Measurements from ENCODE around the gene TUT1. TPM values are rescaled to one million over a fixed set of nuclear protein-coding genes. Genes with fewer than 3 reads are reported as not detected.
A peak's percentile ranks its signal among the peaks of the same experiment; 100 is the strongest.

Gene TUT1
- total RNA-seq, 3 donors from 2014 or later (not counting 1 experiment from before 2014, with no cell fraction given), result 20.0 to 28.9 (median 26.2) TPM

GRCh38 chr11:62605467-62605866, 14.1 kb upstream of the TUT1 start:
- Histone ChIP-seq H3K36me3 (ENCODE audit: control insufficient read depth, insufficient read depth, low read length) (peaks cover 37% of the 10 kb centered on the region), H3K4me1 (ENCODE audit: control insufficient read depth, insufficient read depth, low read length) (peaks cover 22% of the 10 kb centered on the region), H3K9me3 (ENCODE audit: control insufficient read depth, insufficient read depth, low read length) (no peaks in the 10 kb centered on the region), H3K27ac (ENCODE audit: low read length) (no peak overlapping the region), H3K27me3 (ENCODE audit: control insufficient read depth, insufficient read depth, low read length) (no peaks in the 10 kb centered on the region), H3K4me3 (ENCODE audit: low read length) (no peak overlapping the region)
- no peak overlapping the region for H3K4me3 Mint-ChIP-seq
- ATAC-seq, result no peak
- DNase-seq, result no peak
- intact Hi-C loops (cut with micrococcal nuclease), result no loop called here
- no peaks in the 10 kb centered on the region for H3K9me3 Mint-ChIP-seq
- peak overlapping the region in 1 of 2 donors; percentile 53 for H3K27ac Mint-ChIP-seq
- no peaks in the 10 kb centered on the region for H3K36me3 Mint-ChIP-seq
- 96% methylated on average over 6 of the region's 6 CpGs for WGBS (ENCODE audit: insufficient coverage)
- H3K4me1 Mint-ChIP-seq, result peaks cover 24 to 47% of the 10 kb centered on the region in 2 donors
- H3K27me3 Mint-ChIP-seq (ENCODE audit: low read depth in 2 of 2), result no peaks in the 10 kb centered on the region
- TF ChIP-seq CTCF (IDR thresholded peaks at IDR 0.05), result no peak

GRCh38 chr11:62604460-62605120, 13.3 kb upstream of the TUT1 start:
- no peak for TF ChIP-seq CTCF (IDR thresholded peaks at IDR 0.05)
- peaks cover 33% of the 10 kb centered on the region for H3K36me3 ChIP-seq (ENCODE audit: control insufficient read depth, insufficient read depth, low read length)
- no peak overlapping the region for H3K27ac ChIP-seq (ENCODE audit: low read length)
- no peak for DNase-seq
- H3K9me3 ChIP-seq (ENCODE audit: control insufficient read depth, insufficient read depth, low read length), result no peaks in the 10 kb centered on the region
- H3K27ac Mint-ChIP-seq, result peak overlapping the region in 1 of 2 donors; percentile 53
- 94% methylated on average over 12 of the region's 13 CpGs for WGBS (ENCODE audit: insufficient coverage)
- H3K4me3 ChIP-seq (ENCODE audit: low read length), result no peak overlapping the region
- no peaks in the 10 kb centered on the region for H3K27me3 ChIP-seq (ENCODE audit: control insufficient read depth, insufficient read depth, low read length)
- intact Hi-C loops (cut with micrococcal nuclease), result no loop called here
- H3K4me3 Mint-ChIP-seq, result no peak overlapping the region
- H3K4me1 Mint-ChIP-seq, result peaks cover 27 to 47% of the 10 kb centered on the region in 2 donors
- H3K4me1 ChIP-seq (ENCODE audit: control insufficient read depth, insufficient read depth, low read length), result peaks cover 28% of the 10 kb centered on the region
- H3K36me3 Mint-ChIP-seq, result no peaks in the 10 kb centered on the region
- no peaks in the 10 kb centered on the region for H3K27me3 Mint-ChIP-seq (ENCODE audit: low read depth in 2 of 2)
- no peak for ATAC-seq
- no peaks in the 10 kb centered on the region for H3K9me3 Mint-ChIP-seq

- ATAC-seq, result no peak
- H3K27me3 Mint-ChIP-seq (ENCODE audit: low read depth in 2 of 2), result no peaks in the 10 kb centered on the region
- no peaks in the 10 kb centered on the region for H3K27me3 ChIP-seq (ENCODE audit: control insufficient read depth, insufficient read depth, low read length)
- intact Hi-C loops (cut with micrococcal nuclease), result no loop called here
- no peaks in the 10 kb centered on the region for H3K9me3 Mint-ChIP-seq
- no peak overlapping the region for H3K27ac ChIP-seq (ENCODE audit: low read length)
- WGBS (ENCODE audit: insufficient coverage), result 90% methylated on average over 8 of the region's 8 CpGs
- peaks cover 35% of the 10 kb centered on the region for H3K4me1 ChIP-seq (ENCODE audit: control insufficient read depth, insufficient read depth, low read length)
- no peaks in the 10 kb centered on the region for H3K36me3 Mint-ChIP-seq
- H3K4me3 ChIP-seq (ENCODE audit: low read length), result no peak overlapping the region
- H3K4me3 Mint-ChIP-seq, result peak overlapping the region; percentile 82
- H3K9me3 ChIP-seq (ENCODE audit: control insufficient read depth, insufficient read depth, low read length), result no peaks in the 10 kb centered on the region
- no peak for DNase-seq
- peaks cover 34 to 47% of the 10 kb centered on the region in 2 donors for H3K4me1 Mint-ChIP-seq
- no peak for TF ChIP-seq CTCF (IDR thresholded peaks at IDR 0.05)
- peaks cover 33% of the 10 kb centered on the region for H3K36me3 ChIP-seq (ENCODE audit: control insufficient read depth, insufficient read depth, low read length)
- peak overlapping the region; percentile 18 to 35 for H3K27ac Mint-ChIP-seq
Measured at GRCh38 chr11:62603776-62604299, 12.5 kb upstream of the TUT1 start.

GRCh38 chr11:62603072-62603408, 11.7 kb upstream of the TUT1 start:
- Histone ChIP-seq H3K27me3 (ENCODE audit: control insufficient read depth, insufficient read depth, low read length) (no peaks in the 10 kb centered on the region), H3K4me1 (ENCODE audit: control insufficient read depth, insufficient read depth, low read length) (peaks cover 43% of the 10 kb centered on the region), H3K4me3 (ENCODE audit: low read length) (no peak overlapping the region), H3K9me3 (ENCODE audit: control insufficient read depth, insufficient read depth, low read length) (no peaks in the 10 kb centered on the region), H3K27ac (ENCODE audit: low read length) (no peak overlapping the region), H3K36me3 (ENCODE audit: control insufficient read depth, insufficient read depth, low read length) (peaks cover 35% of the 10 kb centered on the region)
- TF ChIP-seq CTCF (IDR thresholded peaks at IDR 0.05), result no peak
- DNase-seq (no peak), ATAC-seq (no peak)
- WGBS (ENCODE audit: insufficient coverage), result 88% methylated on average over 13 of the region's 13 CpGs
- H3K4me1 Mint-ChIP-seq, result peaks cover 42 to 53% of the 10 kb centered on the region in 2 donors
- peak overlapping the region; percentile 18 to 35 for H3K27ac Mint-ChIP-seq
- H3K36me3 Mint-ChIP-seq, result no peaks in the 10 kb centered on the region
- H3K9me3 Mint-ChIP-seq, result no peaks in the 10 kb centered on the region
- peak overlapping the region; percentile 82 for H3K4me3 Mint-ChIP-seq
- intact Hi-C loops (cut with micrococcal nuclease), result no loop called here
- no peaks in the 10 kb centered on the region for H3K27me3 Mint-ChIP-seq (ENCODE audit: low read depth in 2 of 2)

Measured in natural killer cell (primary cell).